ENCODE data around the gene HLF.

Gene HLF

GRCh38 chr17:55254375-55254774 lies 10.4 kb upstream of the HLF start:
- DNase-seq (ENCODE audit: low spot score) = no peak

GRCh38 chr17:55258578-55259135 lies 6.1 kb upstream of the HLF start:
- DNase-seq (ENCODE audit: low spot score) = no peak

DNA sequence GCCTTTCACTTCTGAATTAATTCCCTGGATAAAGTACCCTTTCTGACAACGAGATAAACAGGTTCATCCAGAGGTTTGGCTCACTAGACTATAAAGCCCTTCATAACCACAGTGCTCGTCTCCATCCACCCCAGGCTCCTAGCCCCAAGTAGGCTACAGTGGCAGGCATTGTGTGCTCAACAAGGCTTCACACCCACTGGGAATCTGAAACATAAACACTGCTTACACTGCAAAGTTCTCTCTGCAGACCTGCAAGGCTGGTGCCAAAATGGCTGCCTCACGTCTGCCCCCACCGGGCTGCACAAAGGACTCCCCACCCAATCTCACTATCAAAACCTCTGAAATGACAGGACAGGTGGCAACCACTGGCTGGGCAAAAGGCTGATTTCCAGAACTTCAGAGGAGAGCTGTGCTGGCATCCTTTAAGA lies 5.1 kb upstream of the HLF start:
- no peak for DNase-seq (ENCODE audit: low spot score)

DNA sequence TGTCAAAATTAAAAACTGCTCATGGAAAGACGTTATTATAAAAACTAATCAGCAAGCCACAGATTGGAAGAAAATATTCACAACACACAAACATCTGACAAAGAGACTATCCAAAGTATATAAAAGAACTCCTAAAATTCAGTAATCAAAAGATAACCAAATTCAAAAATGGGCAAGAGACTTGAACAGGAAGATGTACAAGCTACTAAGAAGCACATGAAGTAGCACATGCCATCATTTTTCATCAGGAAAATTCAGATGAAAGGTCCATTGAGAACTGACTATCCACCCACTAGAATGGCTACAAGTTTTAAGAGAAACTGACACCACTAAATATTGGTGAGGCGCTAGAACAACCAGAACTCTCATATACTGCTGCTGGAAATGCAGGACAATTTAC lies 3.4 kb upstream of the HLF start:
- DNase-seq (ENCODE audit: low spot score) = no peak

DNA sequence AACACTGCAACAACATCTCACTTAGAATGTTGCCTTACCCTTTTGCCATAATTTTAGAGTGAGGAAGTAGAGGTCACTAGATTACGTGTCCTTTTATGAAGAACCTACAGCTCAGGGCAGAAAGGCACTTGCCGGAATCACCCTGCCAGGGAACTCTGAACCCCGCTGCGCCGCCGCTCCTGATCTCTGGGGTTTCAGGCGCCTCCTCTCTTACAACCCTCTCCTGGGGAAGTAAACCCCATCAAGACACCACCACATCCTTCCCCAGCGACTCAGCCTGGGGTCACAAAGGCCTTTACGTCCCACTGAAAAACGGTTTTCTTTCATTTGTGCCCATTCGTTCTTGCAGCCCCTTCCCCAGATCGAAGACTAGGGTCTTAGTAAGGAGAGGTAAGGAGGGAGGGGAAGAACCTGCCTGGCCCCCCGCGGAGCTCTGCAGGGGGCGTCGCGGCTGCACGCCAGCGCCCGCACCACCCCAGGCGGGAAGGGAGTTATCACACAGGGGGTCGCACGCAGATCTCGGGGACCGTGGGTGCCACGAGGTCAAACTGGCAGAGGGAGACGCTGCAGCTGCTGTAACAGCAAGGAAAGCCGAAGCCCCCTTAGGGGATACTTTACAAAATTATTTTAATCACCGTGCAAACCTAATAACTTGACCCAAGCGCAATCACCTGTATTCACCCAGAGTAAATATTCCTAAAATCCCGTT lies 1.0 kb upstream of the HLF start:
- DNase-seq (ENCODE audit: low spot score) = no peak

- no peak for DNase-seq (ENCODE audit: low spot score)
These were observed 499 bp upstream of the HLF start for GRCh38 chr17:55264278-55264644.

DNA sequence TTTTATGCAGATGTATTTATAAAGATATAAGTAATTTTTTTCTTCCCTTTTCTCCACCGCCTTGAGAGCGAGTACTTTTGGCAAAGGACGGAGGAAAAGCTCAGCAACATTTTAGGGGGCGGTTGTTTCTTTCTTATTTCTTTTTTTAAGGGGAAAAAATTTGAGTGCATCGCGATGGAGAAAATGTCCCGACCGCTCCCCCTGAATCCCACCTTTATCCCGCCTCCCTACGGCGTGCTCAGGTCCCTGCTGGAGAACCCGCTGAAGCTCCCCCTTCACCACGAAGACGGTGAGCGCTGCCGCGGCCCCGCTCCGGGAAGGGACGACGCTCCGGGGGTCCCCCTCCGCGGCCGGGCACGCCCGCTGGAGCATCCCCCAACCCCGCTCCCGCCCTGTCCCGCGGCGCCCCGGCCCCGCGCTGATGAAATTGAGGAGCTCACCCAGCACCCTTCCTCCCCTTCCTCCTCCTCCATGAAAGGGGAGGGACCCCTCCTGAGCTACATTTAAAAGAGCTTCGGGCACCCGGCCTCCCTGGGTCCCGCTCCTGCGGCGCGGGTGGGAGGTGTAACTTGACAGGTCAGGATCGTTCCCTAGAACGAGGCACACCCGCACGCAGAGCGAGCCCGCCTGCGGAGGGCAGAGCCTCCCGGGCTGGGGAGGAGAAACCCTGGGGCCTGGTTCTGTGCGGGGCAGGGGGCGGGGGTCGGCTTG lies 706 bp downstream of the HLF start:
- no peak for DNase-seq (ENCODE audit: low spot score)

DNA sequence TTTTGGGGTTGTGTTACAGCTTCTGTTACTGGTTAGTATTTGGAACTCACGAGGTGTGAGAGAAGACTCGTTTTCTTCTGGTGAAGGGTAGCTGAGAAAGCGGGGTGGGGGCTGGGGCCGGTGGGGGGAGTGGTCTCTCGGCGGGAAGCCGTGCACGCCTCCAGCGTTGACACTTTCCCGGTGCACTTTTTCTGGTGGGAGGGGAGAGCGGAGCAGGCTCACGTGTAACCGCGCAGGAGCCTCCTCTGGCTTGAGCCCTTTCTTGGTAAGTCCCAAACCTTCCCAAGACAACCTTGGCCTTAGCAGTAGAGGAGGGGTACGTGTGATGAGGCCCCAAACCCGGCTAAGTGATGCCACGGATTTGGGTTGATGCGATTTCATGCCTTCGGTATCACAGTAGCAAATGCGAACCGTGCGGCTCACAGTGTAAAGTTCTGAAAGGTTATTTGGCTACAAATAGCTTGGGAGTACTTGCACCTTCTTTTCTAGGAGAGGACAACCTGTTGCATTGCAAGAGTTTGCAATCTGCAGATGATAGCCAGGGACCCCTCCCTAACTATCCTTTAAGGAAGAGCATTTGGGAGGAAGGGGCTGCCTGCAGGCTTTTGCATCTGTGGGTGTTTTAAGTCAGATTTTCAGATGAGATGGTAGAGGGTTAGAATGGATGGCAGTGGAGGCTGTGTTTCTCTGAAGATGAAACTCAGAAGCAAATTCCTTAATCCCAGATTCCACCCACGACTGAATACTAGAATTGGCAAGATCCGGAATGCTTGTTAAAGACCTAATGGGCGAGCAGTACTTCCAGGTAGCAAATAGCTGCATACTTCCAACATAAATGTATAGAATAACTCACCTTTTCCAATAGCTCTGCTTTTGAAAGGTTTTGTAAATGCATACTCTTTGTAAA lies 1.5 kb downstream of the HLF start:
- DNase-seq (ENCODE audit: low spot score) = no peak

GRCh38 chr17:55266958-55267688 lies 2.4 kb downstream of the HLF start:
- DNase-seq (ENCODE audit: low spot score) = no peak

DNA sequence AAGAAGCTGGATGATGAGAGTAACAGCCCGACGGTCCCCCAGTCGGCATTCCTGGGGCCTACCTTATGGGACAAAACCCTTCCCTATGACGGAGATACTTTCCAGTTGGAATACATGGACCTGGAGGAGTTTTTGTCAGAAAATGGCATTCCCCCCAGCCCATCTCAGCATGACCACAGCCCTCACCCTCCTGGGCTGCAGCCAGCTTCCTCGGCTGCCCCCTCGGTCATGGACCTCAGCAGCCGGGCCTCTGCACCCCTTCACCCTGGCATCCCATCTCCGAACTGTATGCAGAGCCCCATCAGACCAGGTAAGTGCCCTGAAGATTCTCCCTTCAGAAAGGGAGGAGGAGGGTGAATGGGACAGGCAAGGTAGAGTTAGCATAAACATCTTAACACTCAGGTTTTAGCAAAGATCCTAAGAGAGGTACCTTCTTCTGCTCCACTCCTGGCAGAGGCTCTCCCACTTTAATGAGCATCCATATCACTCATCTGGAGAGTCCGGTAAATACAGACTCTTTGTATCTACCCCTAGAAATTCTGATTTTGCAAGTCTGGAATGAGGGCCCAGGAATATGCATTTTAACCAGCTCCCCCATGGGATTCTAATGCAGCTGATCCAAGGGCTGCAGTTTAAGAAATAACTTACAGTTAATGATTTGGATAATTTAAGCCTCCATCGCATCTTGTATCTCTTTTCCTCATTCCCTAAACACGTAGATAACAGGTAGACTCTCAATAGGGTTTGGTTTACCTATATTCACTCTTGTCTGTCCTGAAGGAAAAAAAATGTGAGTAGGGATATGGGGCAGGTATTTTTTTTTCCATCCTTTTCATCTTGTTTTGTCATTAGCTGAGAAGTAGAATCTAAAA lies 3.3 kb downstream of the HLF start:
- DNase-seq (ENCODE audit: low spot score) = no peak

- no peak for DNase-seq (ENCODE audit: low spot score)
These were observed 4.1 kb downstream of the HLF start for GRCh38 chr17:55268649-55269480.

DNA sequence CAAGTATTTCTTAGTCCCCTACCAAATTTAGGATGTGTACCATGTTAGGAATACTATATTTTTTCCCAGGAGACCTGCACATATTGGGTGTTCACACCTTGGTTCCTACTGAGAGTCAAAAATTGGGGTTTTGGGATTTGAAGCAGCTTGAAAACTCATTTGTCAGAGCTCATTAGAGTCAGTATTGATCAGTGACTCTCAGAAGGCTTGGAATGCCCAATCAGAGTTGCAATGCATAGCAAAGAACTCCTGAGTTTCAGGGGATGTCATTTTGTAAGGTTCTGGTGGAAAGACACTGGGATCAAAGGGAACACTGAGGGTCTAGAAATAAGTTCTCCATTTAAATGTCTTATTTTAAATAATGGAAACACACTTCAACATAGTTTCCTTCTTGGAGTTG lies 5.1 kb downstream of the HLF start:
- no peak for DNase-seq (ENCODE audit: low spot score)

DNA sequence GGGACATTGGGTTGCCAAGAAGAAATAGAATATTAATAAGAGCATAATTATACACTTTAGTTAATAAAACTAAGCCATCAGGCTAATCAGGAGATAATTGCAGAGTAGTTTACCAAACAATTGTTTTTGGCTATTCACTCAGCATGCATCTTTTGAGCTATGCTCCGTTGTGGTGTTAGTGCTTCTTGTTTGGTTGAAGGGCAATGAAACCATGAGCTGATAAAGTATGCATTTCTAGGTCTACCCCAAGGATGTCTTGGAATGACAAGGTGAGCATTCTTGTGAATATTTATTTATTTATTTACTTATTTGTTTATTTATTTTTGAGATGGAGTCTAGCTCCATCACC lies 6.4 kb downstream of the HLF start:
- no peak for DNase-seq (ENCODE audit: low spot score)

GRCh38 chr17:55271958-55272710 lies 7.4 kb downstream of the HLF start:
- DNase-seq (ENCODE audit: low spot score) = no peak

DNA sequence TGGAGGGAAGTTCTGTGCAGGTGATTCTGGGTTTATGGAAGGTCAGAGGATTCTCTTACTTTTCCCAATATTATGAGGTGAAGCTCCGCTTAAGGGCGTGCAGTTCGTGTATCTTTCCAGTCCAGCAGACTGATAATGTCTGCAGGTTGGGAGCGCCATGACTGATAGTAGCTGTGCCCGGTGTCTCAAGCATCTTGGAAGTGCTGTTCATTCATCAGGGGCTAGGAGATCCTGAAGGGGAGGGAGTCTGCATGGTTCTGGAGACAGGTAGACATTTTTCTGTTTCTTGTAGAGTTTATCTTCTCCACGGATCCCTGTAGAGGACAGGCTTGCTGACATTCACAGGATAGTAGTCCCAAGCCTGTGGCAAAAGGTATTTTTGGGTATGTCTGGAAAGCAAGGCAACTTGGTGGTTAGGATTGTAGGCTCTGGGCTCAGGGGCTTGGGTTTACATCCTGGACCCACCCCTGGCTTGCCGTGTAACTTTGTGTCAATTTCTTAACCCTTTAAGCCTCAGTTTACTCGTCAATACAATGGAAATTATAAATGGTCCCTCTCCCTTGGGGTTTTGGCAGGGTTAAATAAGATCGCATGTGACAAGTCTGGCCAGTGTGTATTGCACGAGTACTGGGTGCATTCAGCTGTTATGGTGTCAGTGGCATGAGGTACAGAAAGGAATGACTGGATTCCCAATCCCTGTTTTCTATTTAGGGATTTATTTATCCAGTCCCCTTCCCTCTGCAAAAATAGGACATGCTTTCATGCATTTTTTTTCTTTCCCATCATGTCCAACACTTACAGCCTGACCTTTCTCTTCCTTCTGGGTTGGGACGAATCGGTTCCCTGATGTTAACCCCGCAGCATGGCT lies 8.2 kb downstream of the HLF start:
- DNase-seq (ENCODE audit: low spot score) = no peak

- no peak for DNase-seq (ENCODE audit: low spot score)
These were observed 9.0 kb downstream of the HLF start for GRCh38 chr17:55273579-55274354.
